Epithelial cell of proximal tubule (primary cell): ENCODE measurements around the gene KRTDAP. TPM values are rescaled to one million over a fixed set of nuclear protein-coding genes. Genes with fewer than 3 reads are reported as not detected.
A peak's percentile ranks its signal among the peaks of the same experiment; 100 is the strongest.

Source experiments
- DNase-seq: peaks from one replicate; pipeline ENCODE4 v3.0.0-alpha.2; 2011; ENCODE audit warnings: low read depth
- H3K4me3 ChIP-seq: 2 replicates; pipeline ENCODE4 v1.5.1; 2011; ENCODE audit warnings: low read depth, mild to moderate bottlenecking, low read length
- total RNA-seq: library from RNA; depleted of rRNA; stranded (reverse); fragments of >200 nt; gene quantifications from 2 replicates; pipeline ENCODE4 v1.2.3, GENCODE V29; 2015
- TF ChIP-seq, protein P1 (sequence below): conservative IDR thresholded peaks from 2 replicates; pipeline ENCODE4 v1.5.1; 2012; ENCODE audit warnings: low read depth, mild to moderate bottlenecking, low read length

Gene KRTDAP
- total RNA-seq, 1 donor from 2014 or later, result not detected

DNA sequence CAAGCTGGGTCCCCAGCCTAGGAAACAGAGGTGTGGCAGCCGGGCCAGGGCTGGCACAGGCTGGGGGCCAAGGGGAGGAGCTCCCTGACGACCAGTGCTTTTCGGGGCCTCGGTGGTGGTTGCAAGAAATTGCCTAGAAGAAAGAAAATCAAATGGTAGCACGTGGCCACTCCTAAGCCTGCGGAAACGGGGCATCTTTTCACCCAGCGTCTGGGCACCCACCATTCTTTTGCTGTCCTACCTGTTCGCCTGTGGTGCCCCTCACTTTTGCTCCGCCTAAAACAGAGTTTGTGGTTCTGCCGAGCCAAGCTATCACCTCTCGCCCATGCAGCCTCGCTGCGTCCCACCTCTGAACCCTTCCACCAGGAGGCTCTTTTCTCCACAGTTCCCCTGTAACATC, 7.1 kb upstream of the KRTDAP start:
- DNase-seq, result no peak
- H3K4me3 ChIP-seq, result no peak overlapping the region
- TF ChIP-seq, protein P1, sequence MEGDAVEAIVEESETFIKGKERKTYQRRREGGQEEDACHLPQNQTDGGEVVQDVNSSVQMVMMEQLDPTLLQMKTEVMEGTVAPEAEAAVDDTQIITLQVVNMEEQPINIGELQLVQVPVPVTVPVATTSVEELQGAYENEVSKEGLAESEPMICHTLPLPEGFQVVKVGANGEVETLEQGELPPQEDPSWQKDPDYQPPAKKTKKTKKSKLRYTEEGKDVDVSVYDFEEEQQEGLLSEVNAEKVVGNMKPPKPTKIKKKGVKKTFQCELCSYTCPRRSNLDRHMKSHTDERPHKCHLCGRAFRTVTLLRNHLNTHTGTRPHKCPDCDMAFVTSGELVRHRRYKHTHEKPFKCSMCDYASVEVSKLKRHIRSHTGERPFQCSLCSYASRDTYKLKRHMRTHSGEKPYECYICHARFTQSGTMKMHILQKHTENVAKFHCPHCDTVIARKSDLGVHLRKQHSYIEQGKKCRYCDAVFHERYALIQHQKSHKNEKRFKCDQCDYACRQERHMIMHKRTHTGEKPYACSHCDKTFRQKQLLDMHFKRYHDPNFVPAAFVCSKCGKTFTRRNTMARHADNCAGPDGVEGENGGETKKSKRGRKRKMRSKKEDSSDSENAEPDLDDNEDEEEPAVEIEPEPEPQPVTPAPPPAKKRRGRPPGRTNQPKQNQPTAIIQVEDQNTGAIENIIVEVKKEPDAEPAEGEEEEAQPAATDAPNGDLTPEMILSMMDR, result no peak

DNA sequence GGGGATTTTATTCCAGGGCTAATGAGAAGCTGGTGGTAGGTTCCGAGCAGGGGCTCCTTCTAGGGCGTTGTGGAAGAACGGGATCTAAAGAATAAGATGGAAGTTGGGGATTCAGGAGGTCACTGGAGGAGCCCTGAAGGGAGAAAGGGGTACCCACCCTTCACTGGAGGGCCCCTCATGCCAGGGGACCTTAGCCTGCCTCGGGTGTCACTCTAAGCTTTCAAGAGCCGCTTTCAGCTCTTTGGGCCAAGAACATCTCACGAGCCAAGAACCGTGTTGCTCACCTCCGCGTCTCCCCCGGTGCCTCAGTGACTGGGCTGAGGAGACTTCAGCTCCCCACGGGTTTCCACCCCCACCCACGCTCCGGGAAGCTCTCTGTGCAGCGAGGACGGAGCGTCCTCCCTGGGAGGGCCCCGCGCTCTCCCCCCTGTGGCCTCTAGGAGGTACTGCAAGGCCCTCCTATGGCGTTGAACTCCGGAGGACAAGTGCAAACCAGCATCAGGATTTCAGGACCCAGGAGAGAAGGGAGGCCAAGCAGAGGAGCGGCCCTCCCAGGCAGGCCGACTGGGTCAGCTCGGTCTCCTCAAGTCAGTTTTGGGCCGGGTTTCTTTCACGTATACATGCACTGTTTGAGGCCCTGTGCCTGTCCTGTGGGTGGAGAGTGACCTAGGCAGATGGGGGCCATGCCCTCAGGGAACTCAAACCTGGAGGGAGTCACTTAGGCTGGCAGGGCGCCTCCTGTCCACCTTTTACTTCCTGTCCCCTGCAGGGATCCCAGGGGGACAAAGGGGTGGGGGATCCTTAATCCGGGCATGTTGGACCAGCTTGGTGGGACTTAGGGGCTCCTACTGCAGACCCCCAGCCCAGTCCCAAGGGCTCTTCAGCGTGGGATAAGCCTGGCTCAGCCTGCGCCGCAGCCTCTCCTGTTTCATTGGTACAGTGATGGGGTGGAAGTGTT, 5.1 kb upstream of the KRTDAP start:
- peak overlapping the region; percentile 6 for H3K4me3 ChIP-seq
- DNase-seq, result no peak
- TF ChIP-seq, protein P1, result peak; percentile 94

- TF ChIP-seq, protein P1, result no peak
- H3K4me3 ChIP-seq, result no peak overlapping the region
- DNase-seq, result no peak
Measured at GRCh38 chr19:35493971-35494370, 3.7 kb upstream of the KRTDAP start.

DNA sequence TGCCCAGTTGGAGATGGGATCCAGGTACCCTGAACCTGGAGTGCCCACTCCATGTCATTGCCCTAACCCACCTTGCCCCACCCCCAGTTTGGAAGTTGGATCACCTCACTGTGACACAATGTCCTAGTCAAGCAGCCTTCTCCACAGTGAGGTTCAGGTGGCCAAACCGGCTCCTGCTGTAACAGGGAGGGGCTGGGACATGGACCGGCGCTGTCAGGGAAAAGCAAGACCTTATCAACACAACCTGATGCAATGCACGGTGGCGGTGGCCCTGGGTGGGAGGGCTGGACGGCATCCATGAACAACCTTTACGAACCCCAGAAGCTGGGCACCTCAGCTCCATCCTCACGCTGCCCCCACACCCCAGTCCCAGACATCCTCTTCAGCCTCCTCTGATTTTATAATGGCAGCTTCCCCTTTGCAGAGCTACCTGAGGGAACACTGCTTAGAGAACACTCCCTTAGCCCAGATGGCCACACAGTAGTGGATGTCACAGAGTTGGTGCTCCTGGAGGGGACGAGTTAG, 1.6 kb upstream of the KRTDAP start:
- H3K4me3 ChIP-seq, result no peak overlapping the region
- DNase-seq, result no peak
- TF ChIP-seq, protein P1, result no peak

DNA sequence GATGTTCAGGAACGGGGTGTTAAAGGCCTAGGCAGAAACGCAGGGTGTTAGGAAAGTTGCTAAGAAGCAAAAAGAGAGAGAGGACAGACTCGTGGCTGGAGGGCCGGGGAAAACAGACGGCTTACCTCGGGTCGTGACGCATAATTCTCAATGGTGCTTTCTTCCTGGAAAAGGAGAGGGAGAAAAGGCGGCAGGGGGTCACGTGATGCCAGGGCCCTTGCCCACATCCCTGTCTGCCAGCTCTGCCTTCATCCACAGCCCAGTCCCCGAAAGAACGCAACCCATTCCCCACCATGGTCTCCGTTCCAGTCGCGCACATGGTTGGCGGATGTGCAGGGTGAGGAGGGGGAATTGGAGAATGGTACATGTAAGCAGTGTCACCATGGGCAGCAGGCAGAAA, 1.6 kb downstream of the KRTDAP start:
- DNase-seq, result no peak

DNA sequence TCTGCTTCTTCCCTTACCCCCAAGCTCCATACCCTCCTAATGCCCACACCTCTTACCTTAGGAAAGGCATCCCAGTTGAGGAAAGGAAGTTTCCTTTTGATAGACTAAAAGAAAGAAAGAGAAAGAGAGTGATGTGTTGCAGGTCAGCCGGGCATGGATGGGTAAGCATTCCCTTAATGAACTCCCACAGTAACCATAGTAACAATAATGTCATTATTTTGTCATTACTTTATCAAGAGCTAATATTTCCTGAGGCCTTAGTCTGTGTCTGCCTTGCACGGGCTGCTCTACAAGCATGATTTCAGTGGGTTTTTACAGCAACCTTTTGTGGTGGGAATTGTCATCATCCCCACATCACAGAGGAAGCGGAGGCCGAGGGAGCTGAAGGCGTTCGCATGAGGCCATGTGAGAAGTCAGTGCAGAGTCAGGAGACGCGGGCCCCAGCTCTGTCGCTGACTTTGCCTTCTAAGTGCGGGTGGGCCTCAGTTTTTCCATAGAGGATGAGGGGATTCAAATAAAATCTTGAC, 2.5 kb downstream of the KRTDAP start:
- TF ChIP-seq, protein P1, result no peak
- no peak for DNase-seq
- no peak overlapping the region for H3K4me3 ChIP-seq

More for the DNA sequence above, 1.6 kb downstream of the KRTDAP start:
- TF ChIP-seq, protein P1, result no peak
- H3K4me3 ChIP-seq, result no peak overlapping the region
